Measurements from ENCODE around the gene ZNF816.
"Not testable (repeated sequence)": the region's sequence is repeated elsewhere in the genome, so short reads cannot be mapped to it uniquely, and the experiment has no call there.

Gene ZNF816

DNA sequence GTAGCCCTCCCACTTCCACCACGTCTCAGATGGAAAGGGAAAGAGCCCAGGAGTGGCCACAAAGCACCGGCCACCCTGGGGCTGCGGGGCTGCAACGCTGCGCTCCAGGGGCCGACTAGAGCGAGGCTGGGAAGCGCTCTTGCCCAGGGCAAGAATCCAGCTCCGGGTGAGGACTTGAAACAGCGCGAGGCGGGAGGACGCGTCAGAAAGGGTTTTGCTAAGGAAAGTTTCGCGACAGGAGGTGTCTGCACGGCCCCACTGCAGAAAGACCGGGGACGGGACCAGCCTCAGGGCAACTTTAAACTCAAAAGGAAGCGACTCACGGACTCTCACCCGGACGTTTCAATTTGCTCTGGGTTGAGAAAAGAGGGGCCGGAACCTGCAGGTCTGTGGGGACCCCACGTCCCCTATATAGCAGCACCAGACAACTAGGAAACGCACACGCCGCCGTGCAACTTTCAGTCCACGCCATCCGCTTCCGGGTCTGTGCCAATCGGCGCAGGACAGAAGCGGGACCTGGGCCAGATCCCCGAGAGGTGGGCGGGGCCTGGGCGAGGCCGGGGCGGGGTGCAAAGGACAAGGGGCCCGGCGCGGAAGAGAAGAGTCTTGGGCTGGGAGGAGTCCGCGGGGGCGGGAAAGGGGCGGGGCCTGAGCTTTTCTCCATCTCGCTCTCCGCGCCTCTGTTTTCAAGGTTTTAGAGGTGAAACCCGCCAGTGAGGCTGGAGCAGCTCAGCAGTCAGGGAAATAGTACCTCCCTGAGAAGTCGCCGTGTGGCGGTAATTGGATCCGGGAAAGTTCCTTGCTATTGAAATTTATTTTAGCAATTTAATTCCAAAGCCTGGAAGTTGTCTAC lies at the start of gene ZNF816:
Gene ZNF816, minus strand, starts transcription at position 488 of the 853 bp plus-strand sequence. CDS start 6,792 bp downstream, outside the sequence.
- in situ Hi-C loops (cut with MboI; ENCODE audit: low sequenced_read_pairs), result no loop called here

DNA sequence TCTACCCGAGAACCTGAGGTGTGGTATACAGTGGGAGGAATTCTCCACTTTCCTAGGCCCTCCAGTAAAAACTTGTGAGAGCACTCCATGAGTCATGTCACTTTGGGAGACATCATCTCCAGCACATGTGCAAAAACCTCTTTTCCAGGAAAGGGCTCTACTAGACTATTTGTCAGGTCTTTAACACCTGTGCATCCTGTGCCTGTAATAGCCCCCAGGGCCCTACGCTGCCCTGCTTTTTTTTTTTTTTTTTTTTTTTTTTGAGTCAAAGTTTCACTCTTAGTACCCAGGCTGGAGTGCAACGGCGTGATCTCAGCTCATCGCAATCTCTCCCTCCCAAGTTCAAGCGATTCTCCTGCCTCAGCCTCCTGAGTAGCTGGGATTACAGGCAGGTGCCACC lies 49.3 kb upstream of the ZNF816 start:
- in situ Hi-C loops (cut with MboI; ENCODE audit: low sequenced_read_pairs), result no loop called here

DNA sequence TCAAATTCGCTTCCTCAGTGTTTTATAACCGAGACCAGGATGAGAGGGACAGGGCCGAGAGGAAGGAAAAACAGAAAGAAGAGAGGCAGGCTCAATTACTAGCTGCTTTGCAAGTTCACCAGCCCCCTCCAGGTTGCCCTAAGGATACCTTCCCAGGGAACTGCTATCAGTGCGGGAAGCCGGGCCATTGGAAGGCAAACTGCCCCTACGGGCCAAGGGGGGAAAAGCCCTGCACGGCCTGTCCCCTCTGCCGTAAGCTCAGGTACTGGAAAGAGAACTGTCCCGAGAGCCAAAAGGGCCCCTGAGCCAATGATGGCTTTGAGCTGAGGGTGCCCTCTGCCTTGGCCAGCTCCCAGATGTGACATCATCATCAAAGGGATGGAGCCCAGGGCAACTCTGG lies 47.8 kb upstream of the ZNF816 start:
- in situ Hi-C loops (cut with MboI; ENCODE audit: low sequenced_read_pairs), result no loop called here

DNA sequence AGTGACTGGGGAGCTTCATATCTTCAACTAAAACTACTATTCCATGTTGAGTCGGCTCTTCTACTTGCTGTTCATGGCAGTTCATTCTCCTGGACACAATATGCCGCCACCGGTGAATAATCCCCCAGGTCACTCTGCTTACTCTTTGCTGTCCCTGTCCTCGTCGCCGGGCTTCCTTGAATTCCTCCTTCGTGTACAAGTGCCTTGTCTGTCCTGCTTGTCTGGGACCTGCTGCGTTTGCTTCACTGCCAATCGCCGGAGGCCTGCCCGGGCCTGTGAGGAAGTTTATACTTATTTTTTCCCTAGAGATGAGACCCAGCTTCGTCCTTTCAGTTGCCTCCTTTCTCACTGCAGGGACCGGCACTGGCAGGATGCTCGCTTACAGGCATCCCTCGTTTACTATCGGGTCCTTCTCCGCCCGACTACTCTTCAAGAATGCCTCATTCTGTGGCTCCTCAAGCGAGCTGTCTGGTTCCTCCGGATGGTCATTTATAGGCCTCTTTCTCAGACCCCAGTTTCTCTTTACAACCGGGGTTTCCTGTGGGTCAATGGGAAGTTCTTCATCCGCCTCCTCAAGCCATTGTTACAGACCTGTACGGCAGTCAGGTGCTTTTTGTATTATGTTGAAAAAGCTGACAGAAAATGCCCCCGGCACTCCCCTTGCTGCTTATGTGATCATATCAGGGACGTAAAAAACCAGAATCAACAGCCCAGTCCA lies 45.5 kb upstream of the ZNF816 start:
- in situ Hi-C loops (cut with MboI; ENCODE audit: low sequenced_read_pairs), result no loop called here

DNA sequence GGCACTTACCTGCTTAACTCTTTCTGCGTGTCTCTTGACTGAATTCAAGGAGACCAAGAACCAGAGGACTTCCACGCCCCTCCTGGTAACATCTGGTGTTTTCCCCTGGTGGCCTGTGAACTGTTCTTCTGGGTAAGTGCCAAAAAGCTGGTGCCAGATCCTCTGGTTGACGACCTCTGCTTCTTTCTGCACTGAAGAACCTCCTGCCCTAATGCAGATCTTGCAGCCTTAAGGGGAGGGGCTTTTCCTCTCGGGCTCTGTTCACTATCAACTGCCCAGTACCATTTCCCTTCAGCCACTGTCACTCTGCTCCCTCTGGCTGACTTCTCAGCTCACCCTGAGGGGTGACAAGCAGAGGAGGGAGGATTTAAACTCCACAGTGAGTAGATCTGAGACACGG lies 44.9 kb upstream of the ZNF816 start:
- in situ Hi-C loops (cut with MboI; ENCODE audit: low sequenced_read_pairs), result no loop called here

DNA sequence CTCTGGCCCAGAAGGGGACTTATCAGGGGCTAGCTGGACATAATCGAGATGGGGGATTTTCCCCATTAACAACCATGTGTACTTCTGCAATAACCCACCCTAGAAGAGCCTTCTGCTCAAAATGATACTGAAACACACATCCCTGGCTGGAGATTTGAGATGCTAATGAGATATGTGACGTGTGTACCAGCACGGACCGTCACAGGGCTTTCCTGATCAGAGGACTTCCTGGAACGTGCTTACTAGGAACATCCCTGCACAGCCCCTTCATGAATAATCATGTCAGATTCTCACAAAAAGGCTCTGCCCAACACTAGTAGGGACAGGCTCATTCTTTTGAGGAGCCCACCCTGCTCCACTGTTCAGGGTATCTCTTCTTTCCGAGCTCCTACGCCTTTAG lies 44.5 kb upstream of the ZNF816 start:
- in situ Hi-C loops (cut with MboI; ENCODE audit: low sequenced_read_pairs), result no loop called here

DNA sequence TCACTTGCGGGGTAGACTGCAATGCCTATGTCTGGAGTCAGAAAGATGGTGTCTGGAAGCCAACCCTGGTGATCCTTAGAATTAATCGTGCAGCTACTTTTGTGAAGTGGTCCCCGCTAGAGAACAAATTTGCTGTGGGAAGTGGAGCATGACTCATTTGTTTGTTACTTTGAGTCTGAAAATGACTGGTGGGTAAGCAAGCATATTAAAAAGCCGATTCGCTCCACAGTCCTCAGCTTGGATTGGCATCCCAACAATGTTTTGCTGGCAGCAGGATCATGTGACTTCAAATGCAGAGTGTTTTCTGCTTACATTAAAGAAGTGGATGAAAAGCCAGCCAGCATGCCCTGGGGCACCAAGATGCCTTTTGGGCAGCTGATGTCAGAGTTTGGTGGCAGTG lies 41.6 kb upstream of the ZNF816 start:
- in situ Hi-C loops (cut with MboI; ENCODE audit: low sequenced_read_pairs), result no loop called here

DNA sequence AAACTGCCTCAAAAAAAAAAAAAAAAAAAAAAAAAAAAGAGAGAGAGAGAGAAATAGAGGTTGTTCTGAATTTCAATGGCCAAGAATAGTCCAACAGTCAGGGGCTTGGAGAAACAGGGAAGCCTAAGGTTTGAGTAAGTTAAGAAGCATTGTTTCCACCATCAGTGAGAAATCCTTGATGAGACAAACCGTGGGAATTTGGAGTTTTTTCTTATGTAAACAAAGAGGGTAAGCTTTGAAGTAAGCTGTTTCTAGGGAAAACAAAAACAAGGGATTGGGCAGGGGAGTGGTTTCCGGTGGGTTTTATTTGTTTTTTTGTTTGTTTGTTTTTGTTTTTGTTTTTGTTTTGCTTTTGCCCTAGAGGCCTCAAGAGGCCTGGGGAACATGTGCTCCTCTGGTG lies 39.8 kb upstream of the ZNF816 start:
- in situ Hi-C loops (cut with MboI; ENCODE audit: low sequenced_read_pairs), result no loop called here

DNA sequence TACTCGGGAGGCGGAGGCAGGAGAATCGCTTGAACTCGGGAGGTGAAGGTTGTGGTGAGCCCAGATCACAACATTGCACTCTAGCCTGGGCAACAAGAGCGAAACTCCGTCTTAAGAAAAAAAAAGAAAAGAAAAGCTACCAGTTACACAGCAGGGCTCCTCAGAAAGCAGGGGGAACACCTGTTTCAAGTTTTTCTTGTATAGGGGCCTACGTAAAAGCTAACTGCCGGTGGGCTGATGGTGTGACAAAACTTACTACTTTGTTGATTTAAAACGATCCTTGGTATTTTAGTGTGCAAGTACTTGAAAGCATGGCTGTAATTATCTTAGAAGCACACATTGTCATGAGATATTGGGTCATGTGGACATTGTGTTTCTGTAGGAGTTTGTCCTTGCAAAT lies 35.3 kb upstream of the ZNF816 start:
- in situ Hi-C loops (cut with MboI; ENCODE audit: low sequenced_read_pairs), result no loop called here

DNA sequence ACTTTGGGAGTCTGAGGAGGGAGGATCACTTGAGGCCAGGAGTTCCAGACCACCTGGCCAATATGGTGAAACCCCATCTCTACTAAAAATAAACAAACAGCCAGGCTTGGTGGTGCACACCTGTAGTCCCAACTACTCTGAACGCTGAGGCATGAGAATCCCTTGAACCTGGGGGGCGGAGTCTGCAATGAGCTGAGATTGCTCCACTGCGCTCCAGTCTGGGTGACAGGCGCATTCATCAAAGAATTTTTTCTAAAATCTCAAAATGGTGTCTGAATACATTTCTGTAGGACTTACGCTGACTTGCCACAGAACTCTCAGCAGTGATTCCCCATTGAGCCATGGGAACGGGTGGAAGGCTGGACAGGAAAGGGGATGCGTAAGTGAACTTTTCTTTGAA lies 33.0 kb upstream of the ZNF816 start:
- in situ Hi-C loops (cut with MboI; ENCODE audit: low sequenced_read_pairs), result no loop called here

DNA sequence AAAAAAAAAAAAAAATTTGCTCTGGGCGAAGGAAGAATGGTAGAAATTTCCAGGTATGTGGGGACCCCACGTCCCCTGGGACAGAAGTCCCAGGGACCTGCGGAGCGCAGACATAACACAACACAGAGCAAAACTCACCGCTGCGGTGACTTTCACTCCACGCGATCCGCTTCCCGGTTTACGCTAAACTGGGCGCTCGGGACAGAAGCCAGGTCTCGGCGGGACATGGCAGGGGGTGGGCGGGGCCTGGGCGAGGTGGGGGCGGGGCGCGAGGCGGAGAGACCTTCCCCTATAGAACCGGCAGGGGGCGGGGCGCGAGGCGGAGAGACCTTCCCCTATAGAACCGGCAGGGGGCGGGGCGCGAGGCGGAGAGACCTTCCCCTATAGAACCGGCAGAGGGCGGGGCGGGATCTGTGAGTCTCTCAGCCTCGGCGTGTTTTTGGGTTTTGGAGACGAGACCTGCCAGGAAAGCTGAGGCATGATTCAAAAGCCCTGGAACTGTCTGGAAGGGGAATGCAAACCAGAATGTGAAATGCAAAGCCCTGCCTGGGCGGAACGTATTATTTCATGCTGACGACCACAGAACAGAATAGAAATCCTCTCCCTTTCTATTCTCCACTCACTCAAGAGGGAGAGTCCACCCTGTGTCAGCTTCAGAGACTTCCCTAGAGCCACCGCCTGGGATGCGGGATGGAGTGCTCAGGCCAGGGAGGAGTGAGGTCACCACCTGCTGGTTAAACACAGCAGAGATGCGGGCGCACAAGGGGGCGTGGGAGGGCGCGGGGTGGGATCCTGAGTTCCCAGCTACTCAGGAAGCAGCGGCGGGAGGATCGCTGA lies 30.9 kb upstream of the ZNF816 start:
- in situ Hi-C loops (cut with MboI; ENCODE audit: low sequenced_read_pairs), result no loop called here

DNA sequence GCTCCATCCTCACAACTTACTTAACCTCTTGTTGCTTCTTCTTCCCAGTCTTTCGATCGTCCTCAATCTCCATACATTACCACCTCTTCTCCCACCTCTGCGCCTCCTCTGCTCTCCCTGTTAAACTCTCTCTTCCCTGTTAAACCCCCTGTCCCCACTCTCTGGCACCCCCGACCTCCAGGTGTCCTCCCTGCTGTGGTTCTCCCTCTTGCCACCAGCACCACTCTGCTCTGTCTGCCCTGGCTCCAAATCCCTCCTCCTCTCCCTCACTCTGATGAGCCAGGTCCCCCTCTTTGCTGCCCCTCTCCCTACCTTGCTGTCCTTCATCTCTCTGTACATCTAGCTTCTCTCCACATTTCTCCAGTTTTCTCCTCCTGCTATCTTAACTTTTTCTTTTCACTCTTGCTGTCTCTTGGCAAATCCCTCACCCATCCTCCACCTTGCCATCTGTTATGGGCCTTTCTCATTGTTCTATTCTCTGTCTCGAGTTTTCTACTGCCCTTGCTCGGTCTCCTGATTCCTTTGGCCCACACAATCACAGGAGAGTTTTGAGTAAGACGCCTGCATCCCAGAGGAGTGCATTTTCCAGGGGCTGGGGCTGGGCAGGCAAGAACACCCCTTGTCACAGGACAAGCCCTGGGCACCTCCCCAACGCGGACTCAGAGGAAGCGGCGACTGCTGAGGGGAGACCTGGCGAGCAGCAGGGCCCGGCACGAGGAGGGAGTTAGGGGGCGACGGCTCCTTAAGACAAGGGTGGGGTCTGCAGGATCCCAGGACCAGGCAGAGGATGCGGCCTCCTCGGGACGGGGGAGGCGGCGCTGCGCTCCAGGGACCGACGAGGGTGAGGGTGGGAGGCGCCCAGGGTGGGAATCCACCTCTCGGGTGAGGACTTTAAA lies 29.7 kb upstream of the ZNF816 start:
- in situ Hi-C loops (cut with MboI; ENCODE audit: low sequenced_read_pairs), result no loop called here

DNA sequence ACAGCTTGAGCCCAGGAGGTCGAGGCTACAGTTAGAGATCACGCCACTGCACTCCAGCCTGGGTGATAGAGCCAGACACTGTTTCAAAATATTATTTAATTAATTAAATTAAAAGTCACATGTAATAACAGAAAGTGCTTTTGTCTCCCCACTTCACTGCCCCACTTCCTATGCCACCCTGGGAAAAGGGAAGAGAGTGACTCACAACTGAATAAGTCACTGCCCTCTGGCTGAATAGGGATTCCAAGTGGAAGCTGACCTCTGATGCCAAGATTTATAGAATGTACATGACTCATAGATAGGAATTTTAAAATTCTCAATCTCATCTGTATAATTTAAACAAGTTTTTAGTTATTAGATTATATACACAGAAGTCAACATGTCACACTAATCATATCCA lies 28.8 kb upstream of the ZNF816 start:
- in situ Hi-C loops (cut with MboI; ENCODE audit: low sequenced_read_pairs), result no loop called here

DNA sequence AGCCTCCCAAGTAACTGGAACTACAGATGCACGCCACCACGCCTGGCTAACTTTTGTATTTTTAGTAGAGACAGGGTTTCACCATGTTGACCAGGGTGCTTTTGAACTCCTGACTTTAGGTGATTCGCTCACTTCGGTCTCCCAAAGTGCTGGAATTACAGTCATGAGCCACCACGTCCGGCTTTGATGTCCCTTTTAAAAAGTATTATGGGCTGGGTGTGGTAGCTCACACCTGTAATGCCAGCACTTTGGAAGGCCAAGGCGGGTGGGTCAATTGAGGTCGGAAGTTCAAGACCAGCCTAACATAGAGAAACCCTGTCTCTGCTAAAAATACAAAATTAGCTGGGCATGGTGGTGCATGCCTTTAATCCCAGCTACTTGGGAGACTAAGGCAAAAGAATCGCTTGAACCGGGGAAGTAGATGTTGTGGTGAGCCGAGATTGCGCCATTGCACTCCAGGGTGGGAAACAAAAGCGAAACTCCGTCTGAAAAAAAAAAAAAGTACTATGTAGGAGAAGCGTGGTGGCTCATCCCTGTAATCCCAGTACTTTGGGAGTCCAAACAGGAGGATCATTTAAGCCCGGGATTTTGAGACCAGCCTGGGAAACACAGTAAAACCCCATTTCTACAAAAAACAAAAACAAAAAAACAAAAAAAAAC lies 28.2 kb upstream of the ZNF816 start:
- in situ Hi-C loops (cut with MboI; ENCODE audit: low sequenced_read_pairs), result no loop called here

DNA sequence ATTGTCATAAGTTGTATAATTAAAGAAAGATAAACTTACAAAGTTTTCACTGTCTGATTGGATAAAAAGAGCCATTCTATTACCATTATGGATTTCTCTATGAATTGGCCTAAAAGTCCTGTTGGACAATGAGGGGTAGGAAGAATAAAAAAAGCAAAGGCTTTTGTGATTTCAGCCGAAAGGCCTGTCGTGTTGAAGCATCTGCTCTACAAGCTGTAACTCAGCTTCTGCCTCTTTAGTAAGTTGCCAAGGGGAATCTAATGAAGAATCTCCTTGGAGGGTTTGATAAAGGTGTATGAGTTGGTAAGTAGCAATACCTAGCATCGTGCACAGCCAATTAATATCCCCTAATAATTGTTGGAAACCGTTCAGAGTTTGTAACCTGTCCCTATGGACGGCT lies 25.8 kb upstream of the ZNF816 start:
- in situ Hi-C loops (cut with MboI; ENCODE audit: low sequenced_read_pairs), result no loop called here

DNA sequence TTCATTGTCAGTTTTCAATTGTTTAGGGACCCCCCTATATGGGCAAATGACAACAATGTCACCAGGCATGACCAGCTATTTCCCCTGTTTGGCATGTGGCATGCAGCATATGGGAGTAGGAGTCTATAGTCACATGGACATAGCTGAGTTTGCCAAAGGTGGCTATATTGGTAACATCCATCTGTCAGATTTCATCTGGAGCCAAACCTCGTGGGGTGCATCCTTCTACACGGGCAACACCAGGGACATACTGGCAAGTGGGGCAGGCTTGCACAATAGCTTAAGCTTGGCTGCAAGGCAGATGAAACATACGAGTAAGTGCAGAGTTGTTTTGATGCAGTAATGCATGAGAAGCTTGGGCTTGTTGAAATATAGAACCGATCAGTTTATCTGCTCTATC lies 24.5 kb upstream of the ZNF816 start:
- in situ Hi-C loops (cut with MboI; ENCODE audit: low sequenced_read_pairs), result no loop called here

DNA sequence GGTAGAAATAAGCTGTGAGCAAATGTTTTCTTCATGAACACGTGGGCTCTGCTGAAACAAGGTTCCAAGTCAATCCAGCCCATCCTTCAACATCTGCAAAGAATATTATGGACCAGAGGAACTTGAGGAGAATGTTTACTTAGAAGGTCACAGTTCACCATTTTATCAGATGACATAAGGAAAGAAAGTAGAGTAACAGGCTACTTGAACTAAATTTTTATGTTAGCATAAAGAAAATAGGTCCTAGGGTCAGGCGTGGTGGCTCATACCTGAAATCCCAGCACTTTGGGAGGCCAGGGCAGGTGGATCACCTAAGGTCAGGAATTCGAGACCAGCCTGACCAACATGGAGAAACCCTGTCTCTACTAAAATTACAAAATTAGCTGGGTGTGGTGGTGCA lies 20.5 kb upstream of the ZNF816 start:
- in situ Hi-C loops (cut with MboI; ENCODE audit: low sequenced_read_pairs), result not testable (repeated sequence)

DNA sequence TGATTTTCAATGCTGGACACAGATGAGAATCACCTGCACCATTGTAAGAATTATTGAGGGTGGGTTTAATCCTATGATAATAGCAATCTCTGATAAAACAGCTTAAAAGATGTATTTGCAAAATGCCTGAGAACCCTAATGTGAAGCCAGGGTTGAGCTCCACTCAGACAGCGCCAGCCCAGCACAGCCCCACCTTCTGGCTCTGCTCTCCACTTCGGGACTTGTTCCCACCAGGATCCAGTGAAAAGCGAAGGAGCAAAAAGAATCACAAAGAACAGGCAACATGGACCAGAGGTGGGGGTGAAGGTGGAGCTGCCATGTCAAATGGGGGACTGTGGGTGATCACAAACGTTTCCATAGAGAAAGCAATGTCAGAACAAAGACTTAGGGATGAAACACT lies 18.6 kb upstream of the ZNF816 start:
- in situ Hi-C loops (cut with MboI; ENCODE audit: low sequenced_read_pairs), result no loop called here

DNA sequence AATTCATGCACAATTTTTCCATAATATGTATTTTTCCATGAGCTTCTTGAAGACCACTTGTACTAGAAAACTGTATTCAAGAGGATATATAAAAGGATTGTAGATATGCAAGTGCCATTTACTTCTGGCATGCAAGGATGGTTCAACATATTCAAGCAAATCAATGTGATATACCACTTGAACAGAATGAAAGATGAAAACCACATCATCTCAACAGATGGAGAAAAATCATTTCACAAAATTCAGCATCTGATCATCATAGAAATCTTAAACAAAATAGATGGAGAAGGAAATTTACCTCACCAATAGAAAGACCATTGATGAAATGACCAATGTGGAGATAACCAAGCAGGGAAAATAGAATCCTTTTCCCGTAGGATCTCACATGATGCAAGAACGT lies 5.1 kb upstream of the ZNF816 start:
- in situ Hi-C loops (cut with MboI; ENCODE audit: low sequenced_read_pairs), result no loop called here

DNA sequence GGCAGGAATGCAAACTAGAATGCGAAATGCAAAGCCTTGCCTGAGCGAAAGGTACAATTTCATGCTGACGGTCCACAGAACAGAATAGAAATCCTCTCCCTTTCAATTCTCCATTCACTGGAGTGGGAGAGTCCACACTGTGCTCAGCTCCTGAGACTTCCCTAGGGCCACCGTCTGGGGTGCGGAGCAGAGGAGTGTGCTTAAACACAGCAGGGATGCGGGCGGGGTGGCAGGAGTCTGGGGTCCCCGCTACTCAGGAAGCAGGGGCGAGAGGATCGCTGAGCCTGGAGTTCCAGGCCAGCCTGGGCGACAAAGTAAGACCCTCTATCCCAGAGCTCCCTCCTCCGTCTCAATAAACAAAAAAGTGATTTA lies 552 bp upstream of the ZNF816 start:
- in situ Hi-C loops (cut with MboI; ENCODE audit: low sequenced_read_pairs), result no loop called here
